Hippocampal formation (tissue), 2 donors: Measurements from ENCODE around the gene ADIPOQ.
"Not testable (repeated sequence)": the region's sequence is repeated elsewhere in the genome, so short reads cannot be mapped to it uniquely, and the experiment has no call there.

ENCODE experiments used
- DNase-seq, 2 donors: peaks; one replicate each; lab custom pipeline; 2025; lab: John Stamatoyannopoulos, UW

The ADIPOQ gene

DNA sequence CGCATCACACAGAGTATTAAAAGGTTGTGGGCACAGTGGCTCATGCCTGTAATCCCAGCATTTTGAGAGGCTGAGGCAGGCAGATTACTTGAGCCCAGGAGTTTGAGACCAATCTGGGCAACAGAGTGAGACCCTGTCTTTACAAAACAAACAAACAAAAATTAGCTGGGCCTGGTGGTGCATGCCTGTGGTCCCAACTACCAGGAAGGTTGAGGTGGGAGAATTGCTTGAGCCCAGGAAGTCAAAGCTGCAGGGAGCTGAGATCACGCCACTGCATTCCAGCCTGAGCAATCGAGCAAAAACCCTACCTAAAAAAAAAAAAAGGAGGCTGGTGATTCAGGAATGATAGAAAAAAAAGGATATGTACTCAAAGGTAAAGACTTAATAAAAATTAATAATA is 59.6 kb downstream of the ADIPOQ start:
- no peak for DNase-seq

GRCh38 chr3:186902713-186903112 is 60.2 kb downstream of the ADIPOQ start:
- DNase-seq = no peak

GRCh38 chr3:186903676-186904075 is 61.2 kb downstream of the ADIPOQ start:
- DNase-seq = not testable (repeated sequence)

DNA sequence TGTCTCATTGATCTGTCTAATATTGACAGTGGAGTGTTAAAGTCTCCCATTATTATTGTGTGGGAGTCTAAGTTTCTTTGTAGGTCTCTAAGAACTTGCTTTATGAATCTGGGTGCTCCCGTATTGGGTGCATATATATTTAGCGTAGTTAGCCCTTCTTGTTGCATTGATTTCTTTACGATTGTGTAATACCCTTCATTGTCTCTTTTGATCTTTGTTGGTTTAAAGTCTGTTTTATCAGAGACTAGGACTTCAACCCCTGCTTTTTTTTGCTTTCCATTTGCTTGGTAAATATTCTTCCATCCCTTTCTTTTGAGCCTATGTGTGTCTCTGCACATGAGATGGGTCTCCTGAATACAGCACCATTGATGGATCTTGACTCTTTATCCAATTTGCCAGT is 64.6 kb downstream of the ADIPOQ start:
- not testable (repeated sequence) for DNase-seq
